Measurements from ENCODE around the gene SLC7A7.
"Not testable (repeated sequence)": the region's sequence is repeated elsewhere in the genome, so short reads cannot be mapped to it uniquely, and the experiment has no call there.

SLC7A7 gene

DNA sequence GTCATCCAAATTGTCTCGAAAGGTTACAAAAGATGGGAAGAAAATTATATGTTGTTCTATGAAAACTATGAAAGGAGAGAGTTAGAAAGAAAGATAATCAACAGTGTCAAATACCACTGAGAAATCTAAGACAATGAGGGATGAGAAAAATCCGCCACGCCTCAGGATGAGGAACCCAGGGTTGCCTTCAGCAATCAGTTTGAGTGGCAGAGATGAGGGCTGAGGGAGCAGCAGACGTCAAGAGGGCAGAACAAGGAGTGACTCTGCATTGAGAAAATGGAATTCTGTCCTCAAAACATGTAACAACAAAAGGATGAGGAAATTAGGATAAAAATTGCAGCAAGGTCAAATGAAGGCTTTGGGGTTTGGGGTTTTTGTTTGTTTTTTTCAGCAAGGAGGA is 67.0 kb downstream of the SLC7A7 start:
- DNase-seq = peak; percentile 50

DNA sequence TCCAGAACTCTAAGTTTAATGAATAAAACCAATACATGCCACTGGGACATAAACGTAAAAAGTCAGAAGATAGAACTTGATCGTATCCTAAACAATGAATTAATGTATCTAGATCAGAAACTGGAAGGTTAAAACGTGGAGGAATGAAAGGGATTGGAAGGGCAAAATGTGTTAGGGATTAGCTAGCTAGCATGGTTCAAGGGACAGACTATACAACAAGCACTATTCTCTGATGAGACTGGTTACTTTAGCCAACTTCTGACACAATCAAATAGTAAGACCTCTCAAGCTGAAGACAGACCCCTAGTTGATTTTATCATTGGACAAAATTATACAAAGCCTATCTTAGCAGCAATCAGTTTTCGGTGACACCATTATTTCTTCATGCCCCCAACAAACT is 67.5 kb downstream of the SLC7A7 start:
- DNase-seq = no peak

DNA sequence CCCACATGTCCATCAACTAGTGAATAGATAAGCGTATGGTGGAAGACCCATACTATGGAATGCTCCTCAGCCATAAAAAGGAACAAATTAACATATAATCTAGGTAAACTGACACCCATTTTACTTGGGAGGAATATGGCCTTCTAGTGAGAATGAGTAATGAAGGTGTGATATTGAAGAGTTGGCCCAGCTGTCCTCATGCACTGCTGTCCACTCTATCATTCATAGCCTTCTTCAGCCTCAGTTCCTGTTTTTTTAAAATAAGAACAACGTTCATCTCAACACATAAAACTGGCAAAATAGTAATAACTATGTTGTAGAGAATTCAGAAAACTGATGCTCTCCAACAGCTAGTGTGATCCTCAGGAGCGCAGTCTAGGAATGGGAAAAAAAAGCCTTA is 75.2 kb downstream of the SLC7A7 start:
- no peak for DNase-seq

DNA sequence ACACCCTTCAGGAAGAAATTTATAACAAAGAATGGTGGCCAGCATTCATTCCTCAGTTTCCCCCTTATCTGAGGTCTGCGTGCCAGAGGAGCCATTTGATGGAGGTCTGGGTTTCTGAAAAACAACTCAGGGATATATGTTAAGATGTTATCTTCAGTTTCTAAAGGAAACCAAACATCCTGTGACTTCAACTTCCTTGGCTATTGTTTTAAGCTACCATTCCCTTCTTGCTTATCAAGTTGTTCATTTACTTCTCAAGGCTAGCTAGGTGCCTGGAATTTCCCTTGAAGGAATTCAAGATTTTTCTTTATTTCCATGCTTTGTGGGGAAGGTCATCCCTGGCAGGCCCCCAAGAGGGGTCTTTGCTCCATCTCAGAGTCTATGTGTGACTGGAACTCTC is 75.8 kb downstream of the SLC7A7 start:
- no peak for DNase-seq

DNA sequence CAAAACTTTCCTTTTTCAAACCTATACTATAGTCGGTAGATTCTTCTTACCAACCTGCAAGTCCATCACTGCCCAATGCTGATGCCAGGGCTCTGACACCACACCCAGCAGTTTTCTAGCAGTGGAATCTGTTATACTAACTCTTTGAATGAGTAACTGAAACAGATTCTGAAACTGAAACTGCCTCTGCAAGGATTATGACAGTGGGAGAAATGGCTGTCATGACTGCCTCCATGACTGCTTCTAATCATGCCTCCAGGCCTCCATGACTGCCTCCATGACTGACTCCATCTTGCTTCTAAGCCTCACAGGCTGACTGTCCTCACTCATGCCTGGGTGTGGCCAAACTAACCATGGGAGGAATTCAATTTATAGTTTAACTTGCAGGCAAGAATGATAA is 78.2 kb downstream of the SLC7A7 start:
- DNase-seq = peak; percentile 48

DNA sequence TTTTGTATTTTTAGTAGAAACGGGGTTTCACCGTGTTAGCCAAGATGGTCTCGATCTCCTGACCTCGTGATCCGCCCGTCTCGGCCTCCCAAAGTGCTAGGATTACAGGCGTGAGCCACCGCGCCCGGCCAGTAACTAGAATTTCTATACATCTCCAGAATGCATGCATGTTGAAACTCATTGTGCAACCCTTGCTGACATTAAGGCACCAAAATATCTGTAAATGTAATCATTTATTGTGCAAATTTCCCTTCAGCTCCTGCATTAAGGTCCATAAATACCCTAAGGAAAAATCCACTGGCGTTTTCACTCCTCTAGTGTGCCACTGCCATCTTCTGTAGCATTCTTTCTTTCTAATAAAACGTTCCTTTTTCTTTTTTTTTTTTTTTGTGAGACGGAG is 78.9 kb downstream of the SLC7A7 start:
- DNase-seq = not testable (repeated sequence)

DNA sequence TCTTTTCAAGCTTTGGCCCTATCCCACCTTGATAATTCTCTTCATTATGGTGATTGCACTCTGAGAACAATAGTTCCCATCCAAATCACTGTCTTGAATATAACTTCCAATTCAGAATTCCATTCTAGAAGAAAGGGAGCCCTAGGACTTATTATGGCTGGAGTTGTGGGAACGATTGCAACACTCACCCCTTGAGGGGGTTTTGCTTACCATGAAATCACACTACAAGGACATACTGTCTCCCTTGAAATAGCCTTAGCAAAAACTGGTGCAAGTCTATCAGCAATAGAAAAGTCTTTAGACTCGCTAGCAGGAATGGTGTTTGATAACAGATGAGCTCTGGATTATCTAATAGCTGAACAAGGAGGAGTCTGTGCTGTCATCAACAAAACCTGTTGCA is 80.1 kb downstream of the SLC7A7 start:
- DNase-seq = no peak

DNA sequence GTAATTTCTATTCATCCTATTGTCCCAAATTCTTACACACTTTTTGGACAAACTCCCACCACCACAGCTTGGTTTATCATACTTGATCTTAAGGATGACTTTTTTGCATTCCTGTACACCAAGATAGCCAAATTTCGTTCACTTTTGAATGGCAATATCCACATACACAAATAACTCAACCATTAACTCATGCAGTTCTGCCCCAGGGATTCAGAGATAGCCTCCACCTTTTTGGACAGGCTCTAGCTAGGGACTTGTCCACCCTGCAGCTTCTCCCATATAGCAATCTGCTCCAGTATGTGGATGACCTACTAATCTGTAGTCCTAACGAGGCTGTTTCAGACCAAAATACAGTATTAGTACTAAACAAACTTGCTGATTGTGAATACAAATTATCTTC is 81.4 kb downstream of the SLC7A7 start:
- DNase-seq = no peak

DNA sequence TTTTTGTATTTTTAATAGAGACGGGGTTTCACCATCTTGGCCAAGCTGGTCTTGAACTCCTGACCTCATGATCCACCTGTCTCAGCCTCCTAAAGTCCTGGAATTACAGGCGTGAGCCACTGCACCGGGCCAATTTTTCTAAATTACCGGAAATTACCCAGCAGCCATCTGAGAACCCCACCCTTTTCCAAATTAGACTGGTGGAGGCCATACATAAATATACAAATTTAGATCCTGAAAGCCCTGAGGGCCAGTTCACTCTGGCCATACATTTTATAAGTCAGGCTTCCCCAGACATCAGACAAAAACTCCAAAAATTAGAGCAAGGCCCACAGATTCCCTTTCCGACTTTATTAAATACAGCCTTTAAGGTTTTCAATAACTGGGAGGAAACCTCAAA is 83.2 kb downstream of the SLC7A7 start:
- not testable (repeated sequence) for DNase-seq

DNA sequence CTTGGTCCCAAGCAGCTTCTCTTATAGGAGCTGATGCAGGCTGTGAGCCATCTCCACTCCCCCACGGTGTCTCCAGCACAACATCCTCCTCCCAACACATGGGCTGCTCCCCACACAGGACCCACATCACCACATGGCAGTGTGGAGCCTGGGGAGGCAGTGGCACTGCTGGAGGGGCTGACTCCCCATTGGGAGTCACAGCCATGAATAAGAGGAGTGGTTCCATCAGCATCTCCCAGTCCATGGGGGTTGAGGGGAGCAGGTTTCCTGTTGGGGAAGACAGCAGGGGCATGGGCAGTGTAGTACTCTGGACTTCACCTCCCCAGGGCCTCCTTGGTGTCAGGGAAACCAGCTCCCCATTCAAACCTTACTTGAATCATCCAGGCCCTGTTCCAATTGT is 89.2 kb downstream of the SLC7A7 start:
- DNase-seq = no peak

DNA sequence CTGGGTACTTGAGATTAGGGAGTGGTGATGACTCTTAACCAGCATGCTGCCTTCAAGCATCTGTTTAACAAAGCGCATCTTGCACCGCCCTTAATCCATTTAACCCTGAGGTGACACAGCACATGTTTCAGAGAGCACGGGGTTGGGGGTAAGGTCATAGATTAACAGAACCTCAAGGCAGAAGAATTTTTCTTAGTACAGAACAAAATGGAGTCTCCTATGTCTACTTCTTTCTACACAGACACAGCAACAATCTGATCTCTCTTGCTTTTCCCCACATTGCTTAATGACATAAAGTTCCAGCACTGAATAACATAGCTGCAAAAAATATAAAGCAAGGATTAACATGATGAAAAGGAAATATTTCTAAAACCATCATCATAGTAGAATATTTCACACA is 89.9 kb downstream of the SLC7A7 start:
- DNase-seq = not testable (repeated sequence)

DNA sequence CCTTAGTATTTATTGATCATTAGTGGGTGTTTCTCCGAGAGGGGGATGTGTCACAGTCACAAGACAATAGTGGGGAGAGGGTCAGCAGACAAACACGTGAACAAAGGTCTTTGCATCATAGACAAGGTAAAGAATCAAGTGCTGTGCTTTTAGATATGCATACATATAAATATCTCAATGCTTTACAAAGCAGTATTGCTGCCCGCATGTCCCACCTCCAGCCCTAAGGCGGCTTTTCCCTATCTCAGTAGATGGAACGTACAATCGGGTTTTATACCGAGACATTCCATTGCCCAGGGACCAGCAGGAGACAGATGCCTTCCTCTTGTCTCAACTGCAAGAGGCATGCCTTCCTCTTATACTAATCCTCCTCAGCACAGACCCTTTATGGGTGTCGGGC is 90.4 kb downstream of the SLC7A7 start:
- not testable (repeated sequence) for DNase-seq

DNA sequence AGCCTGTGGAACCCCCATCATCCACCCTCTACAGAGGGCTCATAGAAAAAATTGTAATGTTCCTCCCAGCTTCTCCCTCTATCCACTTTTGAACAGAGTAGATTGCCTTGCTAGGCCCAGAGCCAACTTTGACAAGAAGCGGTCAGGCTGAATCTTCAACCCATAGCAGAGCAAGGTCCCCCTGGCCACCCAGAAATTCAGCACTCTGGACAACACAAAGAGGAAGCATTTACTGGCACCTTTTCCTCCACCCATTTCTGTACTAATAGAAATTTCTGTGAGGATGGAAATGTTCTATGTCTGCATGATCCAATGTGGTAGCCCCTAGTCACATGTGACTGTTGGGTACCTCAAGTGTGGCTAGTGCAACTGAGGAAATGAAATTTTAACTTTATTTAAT is 91.4 kb downstream of the SLC7A7 start:
- no peak for DNase-seq
